IMR-90 (cell line): Measurements from ENCODE around the gene RYR2. TPM values are rescaled to one million over a fixed set of nuclear protein-coding genes. Genes with fewer than 3 reads are reported as not detected.

Experiments used
- ATAC-seq: fragments of 200-7000 bp; cut with Tn5 transposase; 2 replicates; pipeline ENCODE4 v1.9.1; 2020; ENCODE audit warnings: low read depth, mild to moderate bottlenecking, moderate library complexity
- BruUV-seq: library from RNA; stranded (reverse); fragments of 400-500 nt; replicated peaks from 2 replicates; lab custom pipeline; 2021; lab: Mats Ljungman, UMichigan
- CTCF ChIA-PET: fragments of 300-600 bp; formaldehyde crosslinking; extraction: SDS; loops from one replicate; lab custom pipeline; 2021; ENCODE audit warnings: antibody characterized with exemption; lab: Yijun Ruan, JAX
- POLR2A ChIA-PET: fragments of 300-600 bp; sonication (Branson Sonifier 250); formaldehyde crosslinking; loops from one replicate; lab custom pipeline; 2022; ENCODE audit warnings: antibody characterized with exemption; ENCODE audit not compliant: unreplicated experiment; lab: Charles Lee
- DNase-seq: peaks from one replicate; pipeline ENCODE4 v3.0.0; 2013
- H2AFZ ChIP-seq: replicated peaks from 2 replicates; pipeline ENCODE3; 2013; ENCODE audit warnings: low read length, mild to moderate bottlenecking; ENCODE audit not compliant: poor library complexity
- H2AK5ac ChIP-seq: 2 replicates; pipeline ENCODE4 v1.6.1; 2013; ENCODE audit warnings: low read depth, low read length, inconsistent platforms
- H2AK9ac ChIP-seq: replicated peaks from 2 replicates; pipeline ENCODE3; 2013; ENCODE audit warnings: mild to moderate bottlenecking, low read depth, low read length, moderate library complexity; ENCODE audit not compliant: poor library complexity
- H2BK120ac ChIP-seq: 2 replicates; pipeline ENCODE4 v1.6.1; 2013; ENCODE audit warnings: low read depth, low read length, inconsistent platforms
- H2BK15ac ChIP-seq: 3 replicates; pipeline ENCODE4 v1.6.1; 2013; ENCODE audit warnings: low read depth, low read length, inconsistent platforms
- H2BK20ac ChIP-seq: 2 replicates; pipeline ENCODE4 v1.6.1; 2013; ENCODE audit warnings: low read depth, mild to moderate bottlenecking, inconsistent platforms, low read length, moderate library complexity
- H2BK5ac ChIP-seq: 2 replicates; pipeline ENCODE4 v1.6.1; 2013; ENCODE audit warnings: mild to moderate bottlenecking, low read depth, low read length, inconsistent platforms; ENCODE audit not compliant: poor library complexity, severe bottlenecking
- H3K14ac ChIP-seq: replicated peaks from 2 replicates; pipeline ENCODE4 v1.6.1; 2013; ENCODE audit warnings: low read depth, low read length, inconsistent platforms
- H3K18ac ChIP-seq: 2 replicates; pipeline ENCODE4 v1.6.1; 2013; ENCODE audit warnings: low read depth, low read length, control low read depth
- H3K23ac ChIP-seq: 2 replicates; pipeline ENCODE4 v1.6.1; 2013; ENCODE audit warnings: low read depth, low read length, inconsistent platforms
- H3K27ac ChIP-seq: 2 replicates; pipeline ENCODE4 v1.5.1; 2013; ENCODE audit warnings: mild to moderate bottlenecking, control low read depth, low read length; ENCODE audit not compliant: insufficient read depth
- H3K27me3 ChIP-seq: 2 replicates; pipeline ENCODE4 v1.6.1; 2013; ENCODE audit warnings: low read length; ENCODE audit not compliant: control insufficient read depth, insufficient read depth
- H3K36me3 ChIP-seq: 2 replicates; pipeline ENCODE4 v1.6.1; 2013; ENCODE audit warnings: low read length, mixed read lengths; ENCODE audit not compliant: control insufficient read depth, insufficient read depth
- H3K4ac ChIP-seq: 2 replicates; pipeline ENCODE4 v1.6.1; 2013; ENCODE audit warnings: low read depth, low read length, inconsistent platforms
- H3K4me1 ChIP-seq: 2 replicates; pipeline ENCODE4 v1.6.1; 2013; ENCODE audit warnings: low read length, mixed read lengths; ENCODE audit not compliant: control insufficient read depth, insufficient read depth
- H3K4me2 ChIP-seq: 2 replicates; pipeline ENCODE4 v1.6.1; 2013; ENCODE audit warnings: low read depth, mild to moderate bottlenecking, control low read depth, low read length, moderate library complexity
- H3K4me3 ChIP-seq: 2 replicates; pipeline ENCODE4 v1.5.1; 2013; ENCODE audit warnings: low read depth, mild to moderate bottlenecking, control low read depth, low read length, moderate library complexity; ENCODE audit not compliant: insufficient read depth
- H3K56ac ChIP-seq: 2 replicates; pipeline ENCODE4 v1.6.1; 2013; ENCODE audit warnings: low read length, inconsistent platforms; ENCODE audit not compliant: insufficient read depth; ENCODE audit errors: extremely low read depth
- H3K79me1 ChIP-seq, 2 experiments: 2 replicates each; pipeline ENCODE4 v1.6.1; 2013; ENCODE audit warnings: low read length in 2 of 2, inconsistent platforms in 1 of 2, low read depth in 1 of 2
- H3K9ac ChIP-seq: 2 replicates; pipeline ENCODE4 v1.6.1; 2013; ENCODE audit warnings: low read depth, low read length, control low read depth
- H3K9me1 ChIP-seq: 2 replicates; pipeline ENCODE4 v1.6.1; 2013; ENCODE audit warnings: low read length, inconsistent platforms; ENCODE audit not compliant: insufficient read depth
- H3K9me3 ChIP-seq: 2 replicates; pipeline ENCODE4 v1.6.1; 2013; ENCODE audit warnings: low read length; ENCODE audit not compliant: control insufficient read depth, insufficient read depth
- H4K20me1 ChIP-seq: 2 replicates; pipeline ENCODE4 v1.6.1; 2013; ENCODE audit warnings: low read length, inconsistent platforms; ENCODE audit not compliant: insufficient read depth
- H4K5ac ChIP-seq: 2 replicates; pipeline ENCODE4 v1.6.1; 2013; ENCODE audit warnings: mild to moderate bottlenecking, low read depth, low read length, control low read depth
- H4K8ac ChIP-seq, 2 experiments: 2 replicates each; pipeline ENCODE4 v1.6.1; 2013; ENCODE audit warnings: low read depth in 2 of 2, low read length in 2 of 2, control low read depth in 1 of 2, inconsistent platforms in 1 of 2
- H4K91ac ChIP-seq: 2 replicates; pipeline ENCODE4 v1.6.1; 2013; ENCODE audit warnings: low read depth, low read length, inconsistent platforms; ENCODE audit not compliant: insufficient read depth
- BHLHE40 ChIP-seq: fragments of 150-350 bp; IDR thresholded peaks from 2 replicates; pipeline ENCODE4 v1.6.1; 2016; ENCODE audit warnings: mild to moderate bottlenecking, low read depth, low read length
- CEBPB ChIP-seq: IDR thresholded peaks from 2 replicates; pipeline ENCODE4 v1.6.1; 2012; ENCODE audit warnings: low read depth, low read length, improper control_type of control experiment
- CHD1 ChIP-seq: IDR thresholded peaks from 2 replicates; pipeline ENCODE4 v1.6.1; 2012; ENCODE audit warnings: low read depth, low read length, improper control_type of control experiment
- FOS ChIP-seq: fragments of 150-350 bp; IDR thresholded peaks from 2 replicates; pipeline ENCODE4 v1.6.1; 2016; ENCODE audit warnings: low read depth, low read length
- MAFK ChIP-seq: IDR thresholded peaks from 2 replicates; pipeline ENCODE4 v1.6.1; 2012; ENCODE audit warnings: low read depth, low read length, improper control_type of control experiment
- MXI1 ChIP-seq: IDR thresholded peaks from 2 replicates; pipeline ENCODE4 v1.6.1; 2012; ENCODE audit warnings: low read depth, mild to moderate bottlenecking, low read length, moderate library complexity, borderline replicate concordance
- NFE2L2 ChIP-seq: fragments of 150-350 bp; IDR thresholded peaks from 2 replicates; pipeline ENCODE4 v1.6.1; 2016; ENCODE audit warnings: low read depth, mild to moderate bottlenecking, low read length
- POLR2A ChIP-seq: IDR thresholded peaks from 2 replicates; pipeline ENCODE4 v1.6.1; 2012; ENCODE audit warnings: mild to moderate bottlenecking, low read depth, low read length
- RAD21 ChIP-seq: IDR thresholded peaks from 2 replicates; pipeline ENCODE4 v1.6.1; 2012; ENCODE audit warnings: low read length, improper control_type of control experiment
- RFX5 ChIP-seq: IDR thresholded peaks from 2 replicates; pipeline ENCODE4 v1.8.0; 2012; ENCODE audit warnings: low read depth, mild to moderate bottlenecking, low read length, moderate library complexity
- SMC3 ChIP-seq: fragments of 150-350 bp; IDR thresholded peaks from 2 replicates; pipeline ENCODE4 v1.6.1; 2016; ENCODE audit warnings: low read depth, mild to moderate bottlenecking, antibody characterized with exemption, low read length, moderate library complexity
- WGBS, 2 experiments: methylation state at CpG; one replicate each; pipeline versions ENCODE4 v1.1.5 to v1.1.7; 2013; ENCODE audit warnings: missing lambda C conversion rate in 2 of 2; ENCODE audit not compliant: insufficient read length in 1 of 2; ENCODE audit errors: extremely low coverage in 2 of 2; 5-methylcytosine and 5-hydroxymethylcytosine counted together
- dilution Hi-C: fragments of 300-500 bp; cut with HindIII; formaldehyde crosslinking; loops from one replicate; pipeline ENCODE4 v1.14.3; 2018; ENCODE audit warnings: low sequenced_read_pairs; ENCODE audit not compliant: unreplicated experiment
- in situ Hi-C: fragments of 300-500 bp; cut with MboI; formaldehyde crosslinking; loops from 3 replicates; pipeline ENCODE4 v1.14.3; 2019; ENCODE audit warnings: low sequenced_read_pairs, inconsistent platforms, mixed read lengths
- intact Hi-C: fragments of 100-400 bp; cut with micrococcal nuclease; formaldehyde crosslinking; loops from 2 replicates; pipeline ENCODE4 v1.10.0; 2022
- polyA plus RNA-seq, 3 experiments: library from polyadenylated mRNA; depleted of rRNA; stranded (reverse); fragments of >200 nt; gene quantifications; 2 replicates each; pipeline ENCODE4 v1.2.3, GENCODE V29; 2012; ENCODE audit warnings: low replicate concordance in 1 of 3
- total RNA-seq: library from RNA; depleted of rRNA; stranded (reverse); fragments of >200 nt; gene quantifications from 2 replicates; pipeline ENCODE4 v1.2.3, GENCODE V29; 2012
- TF ChIP-seq, protein P1 (sequence below): fragments of 150-350 bp; IDR thresholded peaks from 2 replicates; pipeline ENCODE4 v1.6.1; 2016; ENCODE audit warnings: low read depth, mild to moderate bottlenecking, low read length, moderate library complexity, borderline replicate concordance
- TF ChIP-seq, protein P2 (sequence below): fragments of 150-350 bp; IDR thresholded peaks from 2 replicates; pipeline ENCODE4 v1.6.1; 2017; ENCODE audit warnings: mild to moderate bottlenecking, antibody characterized with exemption, low read length, low read depth

The RYR2 gene
- total and polyA plus RNA-seq, 2 of the 4 experiments (the other 2 are of a cell fraction): not detected

DNA sequence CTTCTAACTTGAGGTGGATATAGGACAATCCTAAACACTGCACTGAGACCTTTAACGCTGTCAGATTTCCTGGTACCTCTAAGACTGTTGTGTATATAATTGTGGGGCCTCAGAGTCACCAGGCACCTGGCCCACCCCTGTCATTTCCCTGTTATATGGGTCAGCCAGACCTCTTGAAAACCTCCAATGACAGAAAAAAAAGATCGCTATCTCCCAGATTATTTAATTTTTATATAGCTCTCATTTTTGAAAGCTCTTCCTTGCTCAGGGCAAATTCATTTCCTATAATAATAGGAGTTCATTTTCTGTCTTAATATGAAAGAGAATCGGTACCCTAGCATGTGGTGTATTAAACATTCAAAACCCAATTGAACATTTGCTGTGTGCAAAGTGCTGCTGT lies 792.1 kb downstream of the RYR2 start:
- no CpG with 5 or more reads among the region's 3 CpGs for WGBS, 2 experiments
- H3K14ac ChIP-seq: no peak overlapping the region
- H4K91ac ChIP-seq: no peak overlapping the region
- ChIA-PET POLR2A (no interaction called here), CTCF (interaction anchor here (1.2 kb wide), 1 partner anchor 31 kb away, joined by 3 read pairs; no protein-coding TSS in a partner anchor)
- H3K36me3 ChIP-seq: no peaks in the 10 kb centered on the region
- H3K9ac ChIP-seq: no peak overlapping the region
- H2BK120ac ChIP-seq: no peak overlapping the region
- no peaks in the 10 kb centered on the region for H3K4me1 ChIP-seq
- H3K27ac ChIP-seq: no peak overlapping the region
- H3K4me2 ChIP-seq: no peak overlapping the region
- no peak overlapping the region for H3K4me3 ChIP-seq
- H2AFZ ChIP-seq: no peak overlapping the region
- in situ Hi-C loops (no loop called here), intact Hi-C loops (no loop called here), dilution Hi-C loops (no loop called here)
- no peak overlapping the region for H3K4ac ChIP-seq
- ATAC-seq (no peak), DNase-seq (no peak)
- no peak overlapping the region for H2AK5ac ChIP-seq
- no peak overlapping the region for H2BK15ac ChIP-seq
- no TSS peak for BruUV-seq
- H3K27me3 ChIP-seq: no peaks in the 10 kb centered on the region
- no peaks in the 10 kb centered on the region for H3K79me1 ChIP-seq
- H4K20me1 ChIP-seq: no peaks in the 10 kb centered on the region
- no peak overlapping the region for H4K8ac ChIP-seq
- H3K9me1 ChIP-seq: no peaks in the 10 kb centered on the region
- no peak overlapping the region for H4K5ac ChIP-seq
- H3K56ac ChIP-seq: no peak overlapping the region
- H3K23ac ChIP-seq: no peak overlapping the region
- H2BK5ac ChIP-seq: no peak overlapping the region
- no peak overlapping the region for H2AK9ac ChIP-seq
- TF ChIP-seq MXI1 (no peak), MAFK (no peak), FOS (no peak), NFE2L2 (no peak), POLR2A (no peak), RFX5 (no peak), BHLHE40 (no peak), SMC3 (no peak), CHD1 (no peak), RAD21 (no peak), CEBPB (no peak)
- TF ChIP-seq, protein P1, sequence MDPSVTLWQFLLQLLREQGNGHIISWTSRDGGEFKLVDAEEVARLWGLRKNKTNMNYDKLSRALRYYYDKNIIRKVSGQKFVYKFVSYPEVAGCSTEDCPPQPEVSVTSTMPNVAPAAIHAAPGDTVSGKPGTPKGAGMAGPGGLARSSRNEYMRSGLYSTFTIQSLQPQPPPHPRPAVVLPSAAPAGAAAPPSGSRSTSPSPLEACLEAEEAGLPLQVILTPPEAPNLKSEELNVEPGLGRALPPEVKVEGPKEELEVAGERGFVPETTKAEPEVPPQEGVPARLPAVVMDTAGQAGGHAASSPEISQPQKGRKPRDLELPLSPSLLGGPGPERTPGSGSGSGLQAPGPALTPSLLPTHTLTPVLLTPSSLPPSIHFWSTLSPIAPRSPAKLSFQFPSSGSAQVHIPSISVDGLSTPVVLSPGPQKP: no peak
- TF ChIP-seq, protein P2, sequence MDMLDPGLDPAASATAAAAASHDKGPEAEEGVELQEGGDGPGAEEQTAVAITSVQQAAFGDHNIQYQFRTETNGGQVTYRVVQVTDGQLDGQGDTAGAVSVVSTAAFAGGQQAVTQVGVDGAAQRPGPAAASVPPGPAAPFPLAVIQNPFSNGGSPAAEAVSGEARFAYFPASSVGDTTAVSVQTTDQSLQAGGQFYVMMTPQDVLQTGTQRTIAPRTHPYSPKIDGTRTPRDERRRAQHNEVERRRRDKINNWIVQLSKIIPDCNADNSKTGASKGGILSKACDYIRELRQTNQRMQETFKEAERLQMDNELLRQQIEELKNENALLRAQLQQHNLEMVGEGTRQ: no peak
- no peak overlapping the region for H2BK20ac ChIP-seq
- H3K9me3 ChIP-seq: peaks cover 11% of the 10 kb centered on the region
- H3K18ac ChIP-seq: no peak overlapping the region
